ENCODE data around the gene DNAJC25. TPM values are rescaled to one million over a fixed set of nuclear protein-coding genes. Genes with fewer than 3 reads are reported as not detected.

The DNAJC25 gene
- total RNA-seq, 4 donors from 2014 or later: 3.3 to 14.7 (median 12.7) TPM

DNA sequence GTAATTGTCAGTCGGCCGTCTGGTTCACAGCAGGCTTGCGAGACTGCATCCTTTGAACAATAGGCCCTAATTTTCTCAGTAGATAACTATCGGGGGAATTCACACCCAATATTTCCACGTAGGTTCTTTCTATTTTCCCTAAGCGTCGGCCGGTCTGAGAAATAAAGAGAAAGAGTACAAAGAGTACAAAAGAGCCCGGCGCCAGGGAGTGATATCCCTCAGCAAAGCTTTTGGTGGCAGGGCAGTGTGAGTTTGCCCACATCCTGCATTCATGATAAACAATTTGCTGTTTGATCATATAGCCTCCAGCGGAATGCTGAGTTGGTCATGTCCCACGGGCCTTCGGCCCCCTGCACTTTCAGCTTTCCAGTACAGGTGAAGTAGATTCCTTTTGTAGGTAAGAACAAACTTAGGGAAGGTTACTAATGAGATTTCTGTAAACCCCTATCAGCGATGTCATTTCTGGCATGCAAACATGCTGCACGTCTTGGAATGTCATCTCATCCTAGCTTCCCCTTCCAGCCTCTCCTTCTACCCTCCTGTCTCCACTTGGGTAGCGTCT lies 27.0 kb upstream of the DNAJC25 start:
- H3K36me3 ChIP-seq: no peaks in the 10 kb centered on the region
- no peak for DNase-seq
- TF ChIP-seq POLR2A (IDR thresholded peaks at IDR 0.05): no peak
- TF ChIP-seq, protein P1, sequence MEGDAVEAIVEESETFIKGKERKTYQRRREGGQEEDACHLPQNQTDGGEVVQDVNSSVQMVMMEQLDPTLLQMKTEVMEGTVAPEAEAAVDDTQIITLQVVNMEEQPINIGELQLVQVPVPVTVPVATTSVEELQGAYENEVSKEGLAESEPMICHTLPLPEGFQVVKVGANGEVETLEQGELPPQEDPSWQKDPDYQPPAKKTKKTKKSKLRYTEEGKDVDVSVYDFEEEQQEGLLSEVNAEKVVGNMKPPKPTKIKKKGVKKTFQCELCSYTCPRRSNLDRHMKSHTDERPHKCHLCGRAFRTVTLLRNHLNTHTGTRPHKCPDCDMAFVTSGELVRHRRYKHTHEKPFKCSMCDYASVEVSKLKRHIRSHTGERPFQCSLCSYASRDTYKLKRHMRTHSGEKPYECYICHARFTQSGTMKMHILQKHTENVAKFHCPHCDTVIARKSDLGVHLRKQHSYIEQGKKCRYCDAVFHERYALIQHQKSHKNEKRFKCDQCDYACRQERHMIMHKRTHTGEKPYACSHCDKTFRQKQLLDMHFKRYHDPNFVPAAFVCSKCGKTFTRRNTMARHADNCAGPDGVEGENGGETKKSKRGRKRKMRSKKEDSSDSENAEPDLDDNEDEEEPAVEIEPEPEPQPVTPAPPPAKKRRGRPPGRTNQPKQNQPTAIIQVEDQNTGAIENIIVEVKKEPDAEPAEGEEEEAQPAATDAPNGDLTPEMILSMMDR (IDR thresholded peaks at IDR 0.05): no peak

DNA sequence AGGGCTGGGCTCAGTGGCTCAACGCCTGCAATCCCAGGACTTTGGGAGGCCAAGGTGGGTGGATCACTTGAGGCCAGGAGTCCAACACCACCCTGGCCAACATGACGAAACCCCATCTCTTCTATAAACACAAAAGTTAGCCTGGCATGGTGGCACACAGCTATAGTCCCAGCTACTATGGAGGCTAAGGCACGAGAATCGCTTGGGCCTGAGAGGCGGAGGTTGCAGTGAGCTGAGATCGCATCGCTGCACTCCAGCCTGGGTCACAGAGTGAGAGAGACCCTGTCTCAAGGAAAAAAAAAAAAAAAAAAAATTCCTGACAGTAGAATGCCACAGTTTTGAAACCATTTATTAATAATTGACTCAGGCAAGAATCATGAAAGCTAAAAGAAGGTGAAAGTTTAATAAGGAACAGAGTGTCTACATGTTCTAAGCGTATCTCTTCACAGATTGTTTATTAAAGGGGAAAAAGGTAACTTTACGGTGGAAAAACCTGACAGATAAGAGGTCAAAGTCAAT lies 26.0 kb upstream of the DNAJC25 start:
- Histone ChIP-seq H3K27me3 (no peaks in the 10 kb centered on the region), H3K9me3 (no peaks in the 10 kb centered on the region), H3K27ac (peak overlapping the region in 3 of 4 donors; percentile 62 to 87 (median 84)), H3K4me3 (peak overlapping the region in 1 of 4 donors; percentile 34), H3K36me3 (no peaks in the 10 kb centered on the region), H3K4me1 (peaks cover 0 to 17% (median 0%) of the 10 kb centered on the region in 4 donors)
- DNase-seq: peak in 2 of 3 donors; percentile 78 to 86
- peak; percentile 45 to 46 for TF ChIP-seq POLR2A (IDR thresholded peaks at IDR 0.05)
- TF ChIP-seq, protein P1 (IDR thresholded peaks at IDR 0.05): no peak

More for the DNA sequence above, 27.0 kb upstream of the DNAJC25 start:
- peak overlapping the region in 1 of 4 donors; percentile 20 for H3K4me3 ChIP-seq
- peaks cover 0 to 15% (median under 1%) of the 10 kb centered on the region in 4 donors for H3K4me1 ChIP-seq
- H3K9me3 ChIP-seq: no peaks in the 10 kb centered on the region
- H3K27me3 ChIP-seq: no peaks in the 10 kb centered on the region
- H3K27ac ChIP-seq: peak overlapping the region in 2 of 4 donors; percentile 47 to 87

DNA sequence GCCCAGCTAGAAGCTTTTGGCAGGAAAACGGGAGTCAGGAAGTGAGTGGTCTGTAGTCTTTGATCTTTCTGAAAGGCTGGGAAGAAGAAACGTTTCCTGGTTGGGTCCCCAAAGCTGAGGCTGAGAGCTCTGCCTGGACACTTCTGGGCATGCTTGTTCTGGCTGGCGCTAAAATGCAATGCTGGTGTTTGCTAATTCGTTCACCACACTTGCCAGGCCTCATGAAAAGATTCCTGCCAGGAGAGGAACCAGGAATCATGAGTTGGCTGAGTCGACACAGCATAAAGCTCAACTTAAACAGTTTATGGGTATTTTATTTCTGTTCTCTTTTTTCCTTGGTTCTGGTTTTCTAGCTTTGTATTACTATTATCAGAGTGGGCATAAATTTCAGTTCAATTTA lies 21.0 kb upstream of the DNAJC25 start:
- DNase-seq: no peak
- Histone ChIP-seq H3K4me3 (no peak overlapping the region), H3K36me3 (no peaks in the 10 kb centered on the region), H3K9me3 (no peaks in the 10 kb centered on the region), H3K4me1 (peaks cover 0 to 22% (median 0%) of the 10 kb centered on the region in 4 donors), H3K27ac (no peak overlapping the region), H3K27me3 (no peaks in the 10 kb centered on the region)
- TF ChIP-seq POLR2A (IDR thresholded peaks at IDR 0.05): no peak
- TF ChIP-seq, protein P1 (IDR thresholded peaks at IDR 0.05): no peak

DNA sequence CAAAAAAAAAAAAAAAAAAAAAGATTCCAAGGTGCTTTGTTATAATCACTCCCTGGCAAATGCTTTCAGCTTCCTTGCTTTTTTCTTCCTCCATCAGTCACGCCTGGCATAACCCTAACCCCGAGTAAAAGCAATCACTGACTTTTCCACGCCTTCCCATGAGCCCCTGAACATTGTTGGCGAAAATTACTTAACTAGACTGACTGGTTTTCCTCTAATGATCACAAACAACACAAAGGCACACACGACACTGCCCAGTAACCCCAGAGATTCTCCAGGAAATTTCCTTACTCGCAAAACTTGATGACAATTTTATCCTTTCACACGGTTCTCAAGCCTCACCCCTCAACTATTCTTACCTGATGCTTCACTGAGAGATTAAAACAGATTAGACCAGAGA lies 20.3 kb upstream of the DNAJC25 start:
- no peaks in the 10 kb centered on the region for H3K36me3 ChIP-seq
- H3K4me3 ChIP-seq: no peak overlapping the region
- DNase-seq: no peak
- peaks cover 0 to 22% (median 0%) of the 10 kb centered on the region in 4 donors for H3K4me1 ChIP-seq
- TF ChIP-seq POLR2A (IDR thresholded peaks at IDR 0.05): no peak
- TF ChIP-seq, protein P1 (IDR thresholded peaks at IDR 0.05): no peak
- no peaks in the 10 kb centered on the region for H3K27me3 ChIP-seq
- no peaks in the 10 kb centered on the region for H3K9me3 ChIP-seq
- H3K27ac ChIP-seq: no peak overlapping the region

DNA sequence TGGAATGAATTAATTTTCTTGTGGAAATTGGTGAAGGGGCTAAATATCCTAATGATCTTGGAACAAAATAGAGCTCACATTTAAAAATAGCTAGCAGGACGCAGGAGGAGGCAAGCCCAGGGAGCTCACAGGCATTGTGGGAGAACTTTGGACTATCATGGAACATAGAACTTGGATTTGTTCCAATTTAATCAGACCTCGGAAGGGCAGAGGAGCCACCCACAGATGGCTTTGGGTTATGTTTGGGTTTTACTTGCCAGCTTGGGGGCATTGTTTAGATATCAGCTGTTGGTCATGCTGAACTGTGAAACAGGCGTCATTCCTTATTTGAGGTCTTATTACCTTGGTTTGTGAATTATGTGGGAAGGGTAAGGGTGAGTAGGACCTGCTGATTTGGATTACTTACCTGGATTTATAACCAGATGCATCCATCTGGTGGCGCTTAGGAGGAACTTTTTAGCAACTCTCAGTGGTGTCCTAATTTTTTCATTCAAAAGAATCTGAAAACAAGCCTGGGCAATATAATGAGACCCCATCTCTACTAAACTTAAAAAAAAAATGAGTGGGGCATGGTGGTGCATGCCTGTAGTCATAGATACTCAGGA lies 17.6 kb upstream of the DNAJC25 start:
- Histone ChIP-seq H3K9me3 (no peaks in the 10 kb centered on the region), H3K27ac (peak overlapping the region in 1 of 4 donors; percentile 67), H3K4me3 (no peak overlapping the region), H3K4me1 (peaks cover 0 to 17% (median 0%) of the 10 kb centered on the region in 4 donors), H3K36me3 (no peaks in the 10 kb centered on the region), H3K27me3 (no peaks in the 10 kb centered on the region)
- peak in 1 of 3 donors; percentile 54 for DNase-seq
- TF ChIP-seq, protein P1 (IDR thresholded peaks at IDR 0.05): peak in 3 of 6 experiments; percentile 47 to 60 (median 57)
- TF ChIP-seq POLR2A (IDR thresholded peaks at IDR 0.05): no peak
